HCT116 (cell line): Measurements from ENCODE around the gene EXOC4. TPM values are rescaled to one million over a fixed set of nuclear protein-coding genes. Genes with fewer than 3 reads are reported as not detected.

Experiments
- ATAC-seq: fragments of 200-7000 bp; cut with Tn5 transposase; 2 replicates; pipeline ENCODE4 v1.9.1; 2020; ENCODE audit warnings: mild to moderate bottlenecking, moderate library complexity
- BruUV-seq: library from RNA; stranded (reverse); fragments of 400-500 nt; replicated peaks from 2 replicates; lab custom pipeline; 2021; lab: Mats Ljungman, UMichigan
- CTCF ChIA-PET: fragments of 300-600 bp; sonication (Branson Sonifier 250); formaldehyde crosslinking; loops from one replicate; lab custom pipeline; 2021; ENCODE audit warnings: antibody characterized with exemption; lab: Charles Lee
- POLR2A ChIA-PET: fragments of 300-600, 350-600 bp; sonication (Branson Sonifier 250); formaldehyde crosslinking; loops from one replicate; lab custom pipeline; 2021; ENCODE audit warnings: antibody characterized with exemption; lab: Charles Lee
- RAD21 ChIA-PET, 2 experiments: fragments of 300-600 bp; sonication (Branson Sonifier 250); formaldehyde crosslinking; loops; one replicate each; lab custom pipeline; 2023; ENCODE audit warnings: low total read pairs in 2 of 2; ENCODE audit not compliant: uncharacterized antibody in 2 of 2, unreplicated experiment in 2 of 2, low non-redundant PET in 1 of 2; lab: Charles Lee
- DNase-seq: peaks from one replicate; pipeline ENCODE4 v3.0.0-alpha.2; 2010; ENCODE audit warnings: low read depth, low spot score
- H2AFZ ChIP-seq: fragments of 200-600 bp; shearing (Covaris generic), sonication (generic); 2 replicates; pipeline ENCODE4 v1.6.1; 2017; ENCODE audit warnings: low read depth, mixed run types, mixed read lengths, antibody characterized with exemption, low read length; ENCODE audit not compliant: poor library complexity, severe bottlenecking
- H3K27ac ChIP-seq: 2 replicates; pipeline ENCODE4 v1.5.1; 2012; ENCODE audit warnings: low read depth, low read length
- H3K27me3 ChIP-seq: fragments of 200-600 bp; sonication (generic); 2 replicates; pipeline ENCODE4 v1.6.1; 2016; ENCODE audit warnings: mixed run types, low read length, mixed read lengths; ENCODE audit not compliant: insufficient read depth
- H3K36me3 ChIP-seq, 2 experiments: fragments of 200-500 bp in 1 of 2; fragments of 200-600 bp in 1 of 2; sonication (Bioruptor generic) in 1 of 2; sonication (generic) in 1 of 2; 2 replicates each; pipeline versions ENCODE4 v1.5.1 to v1.6.1; 2014 to 2016; ENCODE audit warnings: low read length in 2 of 2, inconsistent platforms in 1 of 2, mixed read lengths in 1 of 2, mixed run types in 1 of 2; ENCODE audit not compliant: insufficient read depth in 2 of 2, control insufficient read depth in 1 of 2
- H3K4me1 ChIP-seq, 2 experiments: fragments of 200-600 bp in 1 of 2; sonication (generic) in 1 of 2; 2 replicates each; pipeline versions ENCODE4 v1.5.1 to v1.6.1; 2012 to 2017; ENCODE audit warnings: low read length in 2 of 2, inconsistent platforms in 1 of 2, mild to moderate bottlenecking in 1 of 2, mixed read lengths in 1 of 2, mixed run types in 1 of 2, moderate library complexity in 1 of 2; ENCODE audit not compliant: insufficient read depth in 2 of 2, control insufficient read depth in 1 of 2
- H3K4me2 ChIP-seq: fragments of 200-600 bp; sonication (generic); 2 replicates; pipeline ENCODE4 v1.6.1; 2017; ENCODE audit warnings: mixed run types, low read length, mixed read lengths
- H3K4me3 ChIP-seq, 2 experiments: fragments of 200-600 bp in 1 of 2; sonication (generic) in 1 of 2; replicated peaks in 1 of 2; 2 replicates each; pipeline ENCODE4 v1.5.1; 2011 to 2016; ENCODE audit warnings: low read length in 2 of 2, control low read depth in 1 of 2, low read depth in 1 of 2, mild to moderate bottlenecking in 1 of 2, mixed read lengths in 1 of 2, mixed run types in 1 of 2
- H3K79me2 ChIP-seq: fragments of 200-600 bp; sonication (generic); 2 replicates; pipeline ENCODE4 v1.6.1; 2017; ENCODE audit warnings: mild to moderate bottlenecking, mixed run types, low read length, moderate library complexity, mixed read lengths; ENCODE audit not compliant: insufficient read depth
- H3K9ac ChIP-seq: fragments of 200-600 bp; sonication (generic); 2 replicates; pipeline ENCODE4 v1.6.1; 2016; ENCODE audit warnings: low read length, mixed read lengths
- H3K9me2 ChIP-seq: fragments of 200-600 bp; sonication (generic), shearing (Covaris generic); 2 replicates; pipeline ENCODE4 v1.6.1; 2017; ENCODE audit warnings: mixed run types, mild to moderate bottlenecking, moderate library complexity; ENCODE audit not compliant: insufficient read depth
- H3K9me3 ChIP-seq, 2 experiments: fragments of 200-500 bp in 1 of 2; fragments of 200-600 bp in 1 of 2; sonication (Bioruptor generic) in 1 of 2; sonication (generic) in 1 of 2; 2 replicates each; pipeline ENCODE4 v1.6.1; 2014 to 2017; ENCODE audit warnings: low read length in 2 of 2, mixed read lengths in 2 of 2, inconsistent platforms in 1 of 2, low read depth in 1 of 2, mild to moderate bottlenecking in 1 of 2, mixed run types in 1 of 2, moderate library complexity in 1 of 2; ENCODE audit not compliant: control insufficient read depth in 1 of 2, insufficient read depth in 1 of 2
- H4K20me1 ChIP-seq: fragments of 200-600 bp; sonication (generic), shearing (Covaris generic); 2 replicates; pipeline ENCODE4 v1.6.1; 2017; ENCODE audit warnings: mixed run types, mild to moderate bottlenecking, moderate library complexity; ENCODE audit not compliant: insufficient read depth
- CBX3 ChIP-seq: IDR thresholded peaks from 2 replicates; pipeline ENCODE4 v1.6.1; 2012; ENCODE audit warnings: low read depth
- EGR1 ChIP-seq: IDR thresholded peaks from 2 replicates; pipeline ENCODE4 v1.6.1; 2012; ENCODE audit warnings: low read depth
- EZH2 ChIP-seq: fragments of 200-600 bp; sonication (generic); IDR thresholded peaks from 2 replicates; pipeline ENCODE4 v1.6.1; 2017; ENCODE audit warnings: antibody characterized with exemption, mixed run types
- EZH2phosphoT487 ChIP-seq: fragments of 200-600 bp; IDR thresholded peaks from 2 replicates; pipeline ENCODE4 v1.6.1; 2018; ENCODE audit warnings: antibody characterized with exemption, borderline replicate concordance
- MAX ChIP-seq: IDR thresholded peaks from 2 replicates; pipeline ENCODE4 v1.6.1; 2012
- POLR2A ChIP-seq: IDR thresholded peaks from 2 replicates; pipeline ENCODE4 v1.7.0; 2011; ENCODE audit warnings: borderline replicate concordance; ENCODE audit not compliant: insufficient read depth, insufficient read length; ENCODE audit errors: extremely low read depth
- POLR2AphosphoS5 ChIP-seq: IDR thresholded peaks from 2 replicates; pipeline ENCODE4 v1.6.1; 2011; ENCODE audit warnings: mild to moderate bottlenecking, low read depth, low read length, moderate library complexity
- SIN3A ChIP-seq: IDR thresholded peaks from 2 replicates; pipeline ENCODE4 v1.6.1; 2012; ENCODE audit warnings: low read depth
- SP1 ChIP-seq: IDR thresholded peaks from 2 replicates; pipeline ENCODE4 v1.6.1; 2012; ENCODE audit warnings: low read depth
- SRF ChIP-seq: IDR thresholded peaks from 2 replicates; pipeline ENCODE4 v1.6.1; 2012; ENCODE audit warnings: low read depth
- YY1 ChIP-seq: IDR thresholded peaks from 2 replicates; pipeline ENCODE4 v1.6.1; 2011; ENCODE audit warnings: low read length, low read depth, moderate library complexity, mild to moderate bottlenecking; ENCODE audit not compliant: insufficient replicate concordance; ENCODE audit errors: extremely low read depth
- ZBTB33 ChIP-seq: IDR thresholded peaks from 2 replicates; pipeline ENCODE4 v1.6.1; 2011; ENCODE audit warnings: mild to moderate bottlenecking, low read length, moderate library complexity; ENCODE audit not compliant: insufficient replicate concordance; ENCODE audit errors: extremely low read depth
- ZNF274 ChIP-seq: fragments of 200-500 bp; sonication (Bioruptor generic); IDR thresholded peaks from 2 replicates; pipeline ENCODE4 v1.6.1; 2014; ENCODE audit warnings: mild to moderate bottlenecking, low read depth, low read length, inconsistent platforms
- intact Hi-C: fragments of 100-400 bp; cut with micrococcal nuclease; formaldehyde crosslinking; loops from 2 replicates; pipeline ENCODE4 v1.10.0; 2022
- total RNA-seq: library from RNA; stranded (reverse); gene quantifications from one replicate; pipeline ENCODE4 v1.2.1, GENCODE V29; 2021; ENCODE audit not compliant: unreplicated experiment
- TF ChIP-seq, protein P1 (sequence below): IDR thresholded peaks from 2 replicates; pipeline ENCODE4 v1.6.1; 2012; ENCODE audit warnings: low read depth
- TF ChIP-seq, protein P2 (sequence below), 3 experiments: fragments of 200-600 bp in 1 of 3; sonication (generic) in 1 of 3; IDR thresholded peaks in 2 of 3; conservative IDR thresholded peaks in 1 of 3; 2 replicates each; pipeline ENCODE4 v1.5.1; 2012 to 2017; ENCODE audit warnings: low read depth in 2 of 3, low read length in 2 of 3, antibody characterized with exemption in 1 of 3, borderline replicate concordance in 1 of 3, control low read depth in 1 of 3, mild to moderate bottlenecking in 1 of 3, mixed read lengths in 1 of 3, mixed run types in 1 of 3, moderate library complexity in 1 of 3; ENCODE audit not compliant: insufficient read depth in 1 of 3

The EXOC4 gene
- total RNA-seq, 1 experiment from 2014 or later: 40.3 TPM

- TF ChIP-seq, protein P1, sequence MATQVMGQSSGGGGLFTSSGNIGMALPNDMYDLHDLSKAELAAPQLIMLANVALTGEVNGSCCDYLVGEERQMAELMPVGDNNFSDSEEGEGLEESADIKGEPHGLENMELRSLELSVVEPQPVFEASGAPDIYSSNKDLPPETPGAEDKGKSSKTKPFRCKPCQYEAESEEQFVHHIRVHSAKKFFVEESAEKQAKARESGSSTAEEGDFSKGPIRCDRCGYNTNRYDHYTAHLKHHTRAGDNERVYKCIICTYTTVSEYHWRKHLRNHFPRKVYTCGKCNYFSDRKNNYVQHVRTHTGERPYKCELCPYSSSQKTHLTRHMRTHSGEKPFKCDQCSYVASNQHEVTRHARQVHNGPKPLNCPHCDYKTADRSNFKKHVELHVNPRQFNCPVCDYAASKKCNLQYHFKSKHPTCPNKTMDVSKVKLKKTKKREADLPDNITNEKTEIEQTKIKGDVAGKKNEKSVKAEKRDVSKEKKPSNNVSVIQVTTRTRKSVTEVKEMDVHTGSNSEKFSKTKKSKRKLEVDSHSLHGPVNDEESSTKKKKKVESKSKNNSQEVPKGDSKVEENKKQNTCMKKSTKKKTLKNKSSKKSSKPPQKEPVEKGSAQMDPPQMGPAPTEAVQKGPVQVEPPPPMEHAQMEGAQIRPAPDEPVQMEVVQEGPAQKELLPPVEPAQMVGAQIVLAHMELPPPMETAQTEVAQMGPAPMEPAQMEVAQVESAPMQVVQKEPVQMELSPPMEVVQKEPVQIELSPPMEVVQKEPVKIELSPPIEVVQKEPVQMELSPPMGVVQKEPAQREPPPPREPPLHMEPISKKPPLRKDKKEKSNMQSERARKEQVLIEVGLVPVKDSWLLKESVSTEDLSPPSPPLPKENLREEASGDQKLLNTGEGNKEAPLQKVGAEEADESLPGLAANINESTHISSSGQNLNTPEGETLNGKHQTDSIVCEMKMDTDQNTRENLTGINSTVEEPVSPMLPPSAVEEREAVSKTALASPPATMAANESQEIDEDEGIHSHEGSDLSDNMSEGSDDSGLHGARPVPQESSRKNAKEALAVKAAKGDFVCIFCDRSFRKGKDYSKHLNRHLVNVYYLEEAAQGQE: no peak
Observed at GRCh38 chr7:133551466-133551865, 298.6 kb downstream of the EXOC4 start (continued).

DNA sequence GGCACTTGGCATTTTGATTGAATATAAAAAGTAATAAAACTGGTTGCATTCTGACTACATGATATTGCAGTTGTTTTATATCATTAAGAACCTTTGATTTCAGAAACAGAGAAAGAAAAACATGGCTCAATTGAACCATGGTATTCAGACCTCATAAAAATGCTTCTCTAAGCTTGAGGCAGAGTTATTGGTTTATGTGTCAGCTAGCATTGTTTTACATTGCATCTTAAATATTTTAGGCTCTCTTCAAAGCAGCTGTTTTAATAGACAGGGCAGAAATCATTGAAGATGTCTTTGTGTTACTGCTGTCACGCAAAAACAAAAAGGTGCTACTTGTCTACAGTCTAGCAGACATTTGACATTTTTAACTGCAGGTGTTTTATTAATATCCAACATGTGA, 299.2 kb downstream of the EXOC4 start:
- Histone ChIP-seq H3K9me3 (no peaks in the 10 kb centered on the region), H3K9ac (no peak overlapping the region), H4K20me1 (no peaks in the 10 kb centered on the region), H3K4me3 (no peak overlapping the region), H3K9me2 (no peaks in the 10 kb centered on the region), H3K36me3 (no peaks in the 10 kb centered on the region), H3K27me3 (no peaks in the 10 kb centered on the region), H3K79me2 (no peaks in the 10 kb centered on the region), H2AFZ (no peak overlapping the region), H3K27ac (no peak overlapping the region), H3K4me1 (no peaks in the 10 kb centered on the region), H3K4me2 (no peak overlapping the region)
- TF ChIP-seq, protein P2, sequence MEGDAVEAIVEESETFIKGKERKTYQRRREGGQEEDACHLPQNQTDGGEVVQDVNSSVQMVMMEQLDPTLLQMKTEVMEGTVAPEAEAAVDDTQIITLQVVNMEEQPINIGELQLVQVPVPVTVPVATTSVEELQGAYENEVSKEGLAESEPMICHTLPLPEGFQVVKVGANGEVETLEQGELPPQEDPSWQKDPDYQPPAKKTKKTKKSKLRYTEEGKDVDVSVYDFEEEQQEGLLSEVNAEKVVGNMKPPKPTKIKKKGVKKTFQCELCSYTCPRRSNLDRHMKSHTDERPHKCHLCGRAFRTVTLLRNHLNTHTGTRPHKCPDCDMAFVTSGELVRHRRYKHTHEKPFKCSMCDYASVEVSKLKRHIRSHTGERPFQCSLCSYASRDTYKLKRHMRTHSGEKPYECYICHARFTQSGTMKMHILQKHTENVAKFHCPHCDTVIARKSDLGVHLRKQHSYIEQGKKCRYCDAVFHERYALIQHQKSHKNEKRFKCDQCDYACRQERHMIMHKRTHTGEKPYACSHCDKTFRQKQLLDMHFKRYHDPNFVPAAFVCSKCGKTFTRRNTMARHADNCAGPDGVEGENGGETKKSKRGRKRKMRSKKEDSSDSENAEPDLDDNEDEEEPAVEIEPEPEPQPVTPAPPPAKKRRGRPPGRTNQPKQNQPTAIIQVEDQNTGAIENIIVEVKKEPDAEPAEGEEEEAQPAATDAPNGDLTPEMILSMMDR (IDR thresholded peaks at IDR 0.05 in 2 of 3, conservative IDR thresholded peaks at IDR 0.05 in 1 of 3; ENCODE audit: borderline replicate concordance in 1 of 3, insufficient read depth in 1 of 3, low read depth in 2 of 3, low read length in 2 of 3): no peak
- TF ChIP-seq ZNF274: no peak
- no peak for TF ChIP-seq SP1
- no peak for TF ChIP-seq POLR2A
- TF ChIP-seq ZBTB33: no peak
- TF ChIP-seq EZH2phosphoT487: no peak
- TF ChIP-seq CBX3: no peak
- no peak for TF ChIP-seq MAX
- no peak for TF ChIP-seq EZH2
- no peak for TF ChIP-seq SIN3A
- no peak for TF ChIP-seq EGR1
- no peak for TF ChIP-seq SRF
- TF ChIP-seq YY1: no peak
- no peak for TF ChIP-seq POLR2AphosphoS5
- RAD21 ChIA-PET: no interaction called here
- POLR2A ChIA-PET: no interaction called here
- intact Hi-C loops: no loop called here
- ATAC-seq (no peak), DNase-seq (no peak)
- BruUV-seq: no TSS peak
- CTCF ChIA-PET: no interaction called here
